Measurements from ENCODE around the gene COPZ1.
"Not testable (repeated sequence)": the region's sequence is repeated elsewhere in the genome, so short reads cannot be mapped to it uniquely, and the experiment has no call there.

COPZ1 gene

GRCh38 chr12:54294953-54295566, 29.9 kb upstream of the COPZ1 start:
- DNase-seq: no peak

GRCh38 chr12:54296393-54297099, 28.4 kb upstream of the COPZ1 start:
- DNase-seq: peak in 1 of 2 experiments; percentile 24

DNA sequence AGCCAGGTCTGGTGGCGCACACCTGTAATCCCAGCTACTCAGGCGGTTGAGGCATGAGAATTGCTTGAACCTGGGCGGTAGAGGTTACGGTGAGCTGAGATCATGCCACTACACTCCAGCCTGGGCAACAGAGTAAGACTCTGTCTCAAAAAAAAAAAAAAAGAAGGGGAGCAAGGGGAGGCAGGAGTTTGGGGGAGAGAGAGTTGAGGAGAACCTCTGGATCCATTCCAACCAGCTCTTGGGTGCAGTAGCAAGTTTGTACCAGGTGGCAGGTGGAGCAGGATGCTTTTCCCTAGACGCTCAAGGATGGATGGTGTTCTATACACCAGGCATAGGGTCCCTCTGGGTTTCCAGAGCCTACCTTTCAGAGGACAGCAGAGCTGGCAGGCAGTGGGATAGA, 26.0 kb upstream of the COPZ1 start:
- no peak for DNase-seq

- no peak for DNase-seq
These were observed 25.3 kb upstream of the COPZ1 start for GRCh38 chr12:54299515-54300224.

DNA sequence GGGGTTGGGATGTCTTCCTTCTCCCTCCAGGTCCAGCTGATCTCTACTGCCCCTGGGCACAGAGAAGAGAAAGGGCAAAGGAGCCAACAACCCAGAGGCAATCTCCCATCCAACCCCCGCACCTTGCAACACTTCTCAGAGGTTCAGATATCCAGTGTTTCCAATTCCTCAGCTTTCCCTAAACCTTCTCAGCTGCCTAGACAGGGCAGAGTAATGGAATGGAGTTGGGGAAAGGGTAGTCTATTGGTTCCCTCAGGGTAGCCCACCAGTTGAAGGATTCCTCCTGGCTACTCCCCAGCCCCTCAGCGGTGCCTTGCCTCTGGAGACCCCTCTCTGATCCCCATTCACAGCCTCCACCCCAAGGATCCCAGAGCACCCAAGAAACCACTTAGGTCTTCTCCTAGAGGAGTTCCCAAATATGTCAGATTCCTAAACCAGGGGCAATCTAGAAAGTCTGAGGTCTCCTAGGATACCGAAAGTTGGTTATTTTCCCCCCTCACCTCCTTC, 24.7 kb upstream of the COPZ1 start:
- no peak for DNase-seq

DNA sequence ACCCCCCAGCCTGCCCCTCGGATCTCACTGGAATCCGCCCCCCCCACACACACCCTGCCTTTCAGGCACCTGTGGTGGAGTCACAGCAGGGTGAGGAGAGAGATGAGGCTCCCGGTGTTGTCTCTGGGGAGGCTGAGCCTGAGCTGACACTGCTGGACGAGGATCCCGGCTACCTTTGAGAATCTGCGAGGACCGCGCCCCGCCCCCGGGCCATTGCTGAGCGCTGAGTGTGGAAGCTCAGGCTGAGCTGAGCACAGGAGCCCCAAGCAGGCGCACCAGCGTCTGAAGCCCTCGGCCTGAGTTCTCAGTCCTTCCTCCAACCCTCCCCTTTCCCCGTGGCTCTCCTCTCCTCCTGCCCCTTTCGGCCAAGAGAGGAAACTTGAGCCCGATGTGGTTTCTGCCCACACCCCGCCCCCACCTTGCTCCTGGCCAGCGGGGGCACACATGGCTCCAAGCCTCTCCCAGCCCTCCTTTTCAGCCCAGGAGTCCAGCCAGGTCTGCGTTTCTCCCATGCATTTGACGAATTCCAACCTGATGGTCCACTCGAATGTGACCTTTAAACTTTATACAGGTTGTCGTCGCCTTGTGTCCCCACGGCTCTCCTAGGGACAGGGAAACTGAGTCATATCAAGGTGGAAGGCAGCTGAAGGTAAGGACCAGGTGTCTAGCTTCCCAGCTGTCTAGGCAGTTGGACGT, 24.1 kb upstream of the COPZ1 start, which contains the start of gene NFE2:
Gene NFE2, minus strand, starts transcription at position 284 of the 696 bp plus-strand sequence. CDS start 5,767 bp downstream, outside the sequence.
- peak; percentile 86 to 90 for DNase-seq

DNA sequence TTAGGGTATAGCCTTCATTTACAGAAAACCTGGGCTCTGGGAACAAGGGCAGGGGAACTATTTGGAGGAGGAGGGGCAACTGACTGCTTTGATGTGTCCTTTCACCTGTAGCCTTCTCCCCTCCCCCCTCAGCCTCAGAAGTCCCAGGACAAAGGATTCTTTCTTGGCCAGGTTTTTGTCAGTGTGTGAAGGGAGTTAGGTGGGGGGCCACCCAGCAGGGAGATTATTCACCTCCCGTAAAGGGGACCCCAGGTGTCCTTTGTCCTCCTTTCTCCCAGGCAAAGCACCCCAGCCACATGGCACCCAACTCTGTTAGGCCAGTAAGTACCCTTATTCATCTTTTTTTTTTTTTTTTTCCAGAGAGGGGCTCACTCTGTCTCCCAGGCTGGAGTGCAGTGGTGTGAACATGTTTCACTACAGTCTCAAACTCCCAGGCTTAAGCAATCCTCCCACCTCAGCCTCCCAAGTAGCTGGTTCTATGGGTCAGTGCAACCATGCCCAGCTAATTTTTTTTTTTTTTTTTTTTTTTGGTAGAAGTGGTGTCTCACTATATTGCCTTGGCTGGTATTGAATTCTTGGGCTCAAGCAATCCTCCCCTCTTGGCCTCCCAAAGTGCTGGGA, 23.4 kb upstream of the COPZ1 start:
- DNase-seq: no peak

DNA sequence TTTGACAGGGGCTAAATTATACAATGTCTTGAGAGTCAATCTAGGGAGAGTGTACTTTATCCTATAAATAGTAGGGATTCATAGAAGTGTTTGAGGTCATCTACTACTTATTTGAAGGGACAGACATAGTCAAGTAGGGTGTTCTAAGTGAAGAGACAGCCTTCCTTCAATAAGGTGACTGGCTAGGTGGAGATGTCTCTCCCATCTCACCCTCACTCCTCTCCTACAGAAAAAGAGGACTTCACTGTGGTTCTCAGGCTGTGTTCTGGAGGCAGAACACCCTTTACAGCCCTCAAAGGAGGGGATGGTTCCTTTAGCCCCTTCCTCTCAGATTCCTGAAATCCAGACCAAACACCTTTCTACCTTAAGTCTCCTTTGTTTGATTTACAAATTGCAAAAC, 21.3 kb upstream of the COPZ1 start:
- no peak for DNase-seq

DNA sequence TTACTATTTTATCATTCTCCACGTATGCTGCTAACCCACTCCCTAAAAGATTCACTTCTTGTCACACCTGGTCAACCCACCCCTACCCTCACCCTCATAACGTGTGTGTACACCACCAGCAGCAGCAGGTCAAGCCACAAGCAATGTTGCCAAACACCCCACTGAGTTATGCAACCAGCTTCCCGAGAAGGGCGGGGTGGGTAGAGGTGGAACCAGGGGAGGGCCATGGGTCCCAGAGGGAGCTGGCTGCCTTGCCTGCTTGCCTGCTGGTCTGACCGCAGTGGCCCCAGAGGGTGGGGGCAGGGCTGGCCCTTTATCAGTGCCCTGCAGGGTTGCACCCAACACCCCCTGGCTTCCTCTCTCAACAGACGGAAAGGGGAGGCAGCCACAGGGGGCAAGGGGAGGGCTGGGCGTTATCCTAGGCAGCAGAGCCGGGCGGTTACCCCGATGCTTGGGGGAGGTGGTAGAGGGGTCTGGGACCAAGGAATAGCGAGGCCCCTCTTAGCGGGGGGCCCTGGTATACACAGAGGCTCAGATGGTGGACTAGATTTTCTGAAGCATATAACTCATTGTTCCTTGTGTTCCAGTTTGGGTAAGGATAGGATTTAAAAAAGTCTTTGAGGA, 20.6 kb upstream of the COPZ1 start:
- peak; percentile 92 for DNase-seq

- peak; percentile 90 to 95 for DNase-seq
These were observed 17.8 kb upstream of the COPZ1 start for GRCh38 chr12:54306925-54307741.

GRCh38 chr12:54311051-54311450, 13.9 kb upstream of the COPZ1 start:
- no peak for DNase-seq

DNA sequence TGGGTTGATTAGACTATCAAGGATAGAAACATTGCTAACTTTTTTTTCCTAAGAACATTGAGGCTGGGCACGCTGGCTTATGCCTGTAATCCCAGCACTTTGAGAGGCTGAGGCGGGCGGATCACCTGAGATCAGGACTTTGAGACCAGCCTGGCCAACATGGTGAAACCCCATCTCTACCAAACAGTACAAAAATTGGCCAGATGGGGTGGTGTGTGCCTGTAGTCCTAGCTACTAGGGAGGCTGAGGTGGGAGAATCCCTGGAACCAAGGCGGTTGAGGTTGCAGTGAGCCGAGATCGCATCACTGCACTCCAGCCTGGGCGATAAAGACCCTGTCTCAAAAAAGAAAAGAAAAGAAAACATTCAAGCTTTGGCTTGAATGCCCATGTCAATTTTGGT, 12.6 kb upstream of the COPZ1 start:
- DNase-seq: not testable (repeated sequence)

DNA sequence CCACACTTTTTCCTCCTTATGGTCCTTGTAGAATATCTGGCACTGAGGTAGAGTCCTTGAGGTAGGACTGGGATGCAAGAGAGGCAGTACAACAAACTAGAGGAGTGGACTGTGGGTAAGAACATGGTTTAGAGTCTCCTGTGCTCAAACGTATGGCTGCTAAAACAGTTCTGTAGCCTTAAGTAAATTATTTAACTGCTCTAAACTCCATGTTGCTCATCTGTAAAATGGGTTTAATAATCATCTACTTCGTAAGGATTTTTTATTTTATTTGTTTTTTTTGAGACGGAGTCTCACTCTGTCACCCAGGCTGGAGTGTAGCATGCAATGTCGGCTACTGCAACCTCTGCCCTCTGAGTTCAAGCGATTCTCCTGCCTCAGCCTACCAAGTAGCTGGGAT, 3.6 kb upstream of the COPZ1 start:
- DNase-seq: no peak

GRCh38 chr12:54325442-54326109, 645 bp downstream of the COPZ1 start:
- DNase-seq: not testable (repeated sequence)

DNA sequence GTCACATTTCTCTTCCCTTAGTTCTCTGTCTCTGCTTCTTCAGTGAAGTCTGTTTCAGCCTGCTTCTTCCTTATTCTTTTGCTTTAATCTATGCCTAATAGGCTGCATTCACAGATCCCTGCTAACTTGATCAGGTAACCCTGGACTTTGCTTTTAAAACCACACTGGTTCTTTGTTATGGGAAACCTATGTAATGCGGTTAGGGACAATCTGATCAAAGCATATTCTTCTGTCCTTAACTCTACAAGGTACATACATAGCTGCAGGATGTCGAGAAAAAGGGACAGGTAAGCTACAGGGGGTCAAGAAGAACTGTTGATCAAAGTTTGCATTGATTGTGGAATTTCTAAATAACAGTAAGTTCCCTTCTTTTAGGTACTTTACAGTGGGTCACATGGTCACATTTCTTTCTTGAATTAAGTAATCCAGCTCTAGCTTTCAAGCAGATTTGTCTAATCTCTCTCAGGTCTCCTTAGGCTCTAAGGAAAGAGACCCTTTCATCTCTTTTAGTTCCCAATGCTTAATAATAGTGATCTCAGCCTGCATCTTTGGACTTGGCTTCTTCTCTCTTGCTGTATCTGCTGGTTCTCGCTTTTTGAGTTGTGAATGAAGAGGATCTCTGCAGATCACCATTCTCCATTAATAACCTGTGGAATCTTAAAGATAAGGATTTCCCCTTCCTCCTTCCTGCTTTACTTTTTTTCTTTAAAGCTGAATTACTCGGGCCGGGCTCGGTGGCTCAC, 3.8 kb downstream of the COPZ1 start:
- DNase-seq: no peak

DNA sequence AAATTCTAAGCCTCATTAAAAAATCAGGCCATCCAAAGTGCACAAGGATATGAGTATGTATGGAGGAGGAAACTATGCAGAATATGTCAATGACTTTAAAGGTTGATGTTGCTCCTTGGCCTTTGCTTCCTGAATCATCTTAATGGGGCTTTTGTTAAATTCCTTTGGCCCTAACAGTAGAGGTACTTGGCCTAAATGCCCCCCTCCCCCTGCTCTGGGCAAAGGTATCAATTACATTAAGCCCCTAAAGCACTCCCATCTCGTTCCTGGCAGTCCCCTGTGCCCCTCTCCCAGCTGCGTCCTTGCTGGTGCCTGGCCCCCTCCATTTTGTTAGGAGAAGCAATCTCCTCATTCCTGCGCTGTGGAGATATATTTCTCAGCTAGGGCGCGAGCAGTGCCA, 4.8 kb downstream of the COPZ1 start:
- DNase-seq: no peak

DNA sequence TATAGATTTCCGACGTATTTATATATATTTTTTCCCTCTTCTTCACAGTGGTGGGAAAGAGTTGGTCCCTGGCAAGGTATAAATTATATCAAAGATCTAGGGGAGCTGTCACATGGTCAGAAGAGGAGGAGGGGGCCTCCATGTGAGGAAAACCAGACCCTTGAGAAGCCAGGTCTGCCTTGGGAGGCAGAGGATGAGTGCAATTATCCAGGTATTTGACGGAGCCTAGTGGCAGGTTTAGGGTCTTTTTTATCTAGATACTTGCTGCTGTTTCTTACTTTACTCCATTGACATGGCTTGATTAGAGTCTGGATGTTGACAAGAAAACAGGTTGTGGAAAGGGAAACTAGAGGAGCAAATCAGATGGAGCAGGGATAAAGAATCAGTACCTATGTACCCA, 5.5 kb downstream of the COPZ1 start:
- DNase-seq: no peak

GRCh38 chr12:54331461-54331860, 6.5 kb downstream of the COPZ1 start:
- no peak for DNase-seq

- no peak for DNase-seq
These were observed 8.6 kb downstream of the COPZ1 start for GRCh38 chr12:54333420-54334034.

Data from AML-193 (cell line).